Heart left ventricle (tissue), 13 donors: ENCODE measurements around the gene LRP1-AS.

Experiments used
- CTCF ChIP-seq, 12 donors: fragments of 200-600 bp; sonication (generic) in 4 of 12; IDR thresholded peaks; one replicate each; pipeline versions ENCODE4 v1.5.0 to v1.8.0; 2018 to 2022; ENCODE audit warnings: antibody characterized with exemption in 12 of 12, mild to moderate bottlenecking in 5 of 12
- POLR2A ChIP-seq, 2 donors: fragments of 450-650 bp; IDR thresholded peaks; one replicate each; pipeline ENCODE4 v1.6.1; 2017; ENCODE audit warnings: antibody characterized with exemption in 2 of 2, mild to moderate bottlenecking in 2 of 2, moderate library complexity in 2 of 2
- donor health status: ischemic (EF 13 %, LVEDD 7.1; RV severe dilation, severe dysfunction).
- donor health status: DM: no; HTN: yes; CAD: no.
- donor health status: DM: no; HTN: no; CAD: no.
- donor health status: ischemic (EF 25% LVEDD 6.9; RV normal size, moderate dysfunction).
- donor health status: ischemic (EF 25% LVEDD 5.7; RV mildly dilated, moderate dysfunction).
- donor health status: ischemic (EF 35%, LVEDD 5.7; RV mildly dilated, moderate dysfunction).
- donor health status: nonischemic (EF 11% LVEDD 7.7; RV severe dilation, severe dysfunction).
- donor health status: DM: yes; HTN: yes; CAD: no.
- donor health status: PGD.
- donor health status: ischemic (EF 29% LVEDD 5.4; RV normal size, mild dysfunction).
- donor health status: nonischemic (EF 23%, LVEDD 6.1; RV moderate dilation, normal function).

GRCh38 chr12:57101892-57102695 is 45.3 kb downstream of the LRP1-AS start:
- no peak for TF ChIP-seq POLR2A (IDR thresholded peaks at IDR 0.05)
- TF ChIP-seq CTCF (IDR thresholded peaks at IDR 0.05) = no peak
